ENCODE measurements around the gene PKIG. TPM values are rescaled to one million over a fixed set of nuclear protein-coding genes. Genes with fewer than 3 reads are reported as not detected.

The PKIG gene
- total RNA-seq, 1 donor from 2014 or later, result 29.3 TPM

- Mint-ChIP-seq H3K36me3 (ENCODE audit: low read depth) (no peaks in the 10 kb centered on the region), H3K27me3 (ENCODE audit: low read depth) (peaks cover 2% of the 10 kb centered on the region), H3K4me1 (ENCODE audit: low read depth) (peaks cover 48% of the 10 kb centered on the region)
These were observed 66.2 kb downstream of the PKIG start for GRCh38 chr20:44648579-44648978.

GRCh38 chr20:44649126-44649525, 66.7 kb downstream of the PKIG start:
- Mint-ChIP-seq H3K27ac (ENCODE audit: unreplicated experiment) (no peak overlapping the region), H3K27me3 (ENCODE audit: low read depth) (peaks cover 2% of the 10 kb centered on the region), H3K4me3 (ENCODE audit: unreplicated experiment) (no peak overlapping the region), H3K9me3 (ENCODE audit: low read depth) (no peaks in the 10 kb centered on the region), H3K4me1 (ENCODE audit: low read depth) (peaks cover 43% of the 10 kb centered on the region), H3K36me3 (ENCODE audit: low read depth) (no peaks in the 10 kb centered on the region)
- no peak for DNase-seq (ENCODE audit: low spot score)
- TF ChIP-seq, protein P1, sequence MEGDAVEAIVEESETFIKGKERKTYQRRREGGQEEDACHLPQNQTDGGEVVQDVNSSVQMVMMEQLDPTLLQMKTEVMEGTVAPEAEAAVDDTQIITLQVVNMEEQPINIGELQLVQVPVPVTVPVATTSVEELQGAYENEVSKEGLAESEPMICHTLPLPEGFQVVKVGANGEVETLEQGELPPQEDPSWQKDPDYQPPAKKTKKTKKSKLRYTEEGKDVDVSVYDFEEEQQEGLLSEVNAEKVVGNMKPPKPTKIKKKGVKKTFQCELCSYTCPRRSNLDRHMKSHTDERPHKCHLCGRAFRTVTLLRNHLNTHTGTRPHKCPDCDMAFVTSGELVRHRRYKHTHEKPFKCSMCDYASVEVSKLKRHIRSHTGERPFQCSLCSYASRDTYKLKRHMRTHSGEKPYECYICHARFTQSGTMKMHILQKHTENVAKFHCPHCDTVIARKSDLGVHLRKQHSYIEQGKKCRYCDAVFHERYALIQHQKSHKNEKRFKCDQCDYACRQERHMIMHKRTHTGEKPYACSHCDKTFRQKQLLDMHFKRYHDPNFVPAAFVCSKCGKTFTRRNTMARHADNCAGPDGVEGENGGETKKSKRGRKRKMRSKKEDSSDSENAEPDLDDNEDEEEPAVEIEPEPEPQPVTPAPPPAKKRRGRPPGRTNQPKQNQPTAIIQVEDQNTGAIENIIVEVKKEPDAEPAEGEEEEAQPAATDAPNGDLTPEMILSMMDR (IDR thresholded peaks at IDR 0.05), result no peak

More at GRCh38 chr20:44648579-44648978, 66.2 kb downstream of the PKIG start:
- Mint-ChIP-seq H3K4me3 (ENCODE audit: unreplicated experiment) (no peak overlapping the region), H3K27ac (ENCODE audit: unreplicated experiment) (no peak overlapping the region), H3K9me3 (ENCODE audit: low read depth) (no peaks in the 10 kb centered on the region)
- TF ChIP-seq, protein P1 (IDR thresholded peaks at IDR 0.05), result no peak
- no peak for DNase-seq (ENCODE audit: low spot score)

DNA sequence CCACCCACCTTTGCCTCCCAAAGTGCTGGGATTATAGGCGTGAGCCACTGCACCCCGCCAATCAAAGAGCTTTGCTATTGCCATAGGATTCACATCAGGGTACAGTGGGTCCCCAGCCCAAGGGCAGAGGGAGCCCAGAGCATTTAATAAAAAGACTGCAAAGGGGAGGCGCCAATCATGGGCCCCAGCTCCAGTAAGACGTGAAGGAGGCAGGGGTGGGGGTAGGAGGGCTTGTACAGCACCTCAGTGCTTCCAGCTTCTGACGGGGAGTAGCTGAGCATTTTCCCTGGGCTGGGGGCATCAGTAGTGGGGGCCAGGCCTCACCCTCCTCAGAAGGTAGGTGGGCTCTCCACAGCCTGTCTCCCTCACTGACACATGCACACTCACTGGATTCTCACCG, 67.6 kb downstream of the PKIG start:
- TF ChIP-seq, protein P1 (IDR thresholded peaks at IDR 0.05), result no peak
- no peak overlapping the region for H3K27ac Mint-ChIP-seq (ENCODE audit: unreplicated experiment)
- no peaks in the 10 kb centered on the region for H3K9me3 Mint-ChIP-seq (ENCODE audit: low read depth)
- H3K27me3 Mint-ChIP-seq (ENCODE audit: low read depth), result peaks cover 2% of the 10 kb centered on the region
- no peak for DNase-seq (ENCODE audit: low spot score)
- H3K36me3 Mint-ChIP-seq (ENCODE audit: low read depth), result no peaks in the 10 kb centered on the region
- no peak overlapping the region for H3K4me3 Mint-ChIP-seq (ENCODE audit: unreplicated experiment)
- peaks cover 37% of the 10 kb centered on the region for H3K4me1 Mint-ChIP-seq (ENCODE audit: low read depth)

DNA sequence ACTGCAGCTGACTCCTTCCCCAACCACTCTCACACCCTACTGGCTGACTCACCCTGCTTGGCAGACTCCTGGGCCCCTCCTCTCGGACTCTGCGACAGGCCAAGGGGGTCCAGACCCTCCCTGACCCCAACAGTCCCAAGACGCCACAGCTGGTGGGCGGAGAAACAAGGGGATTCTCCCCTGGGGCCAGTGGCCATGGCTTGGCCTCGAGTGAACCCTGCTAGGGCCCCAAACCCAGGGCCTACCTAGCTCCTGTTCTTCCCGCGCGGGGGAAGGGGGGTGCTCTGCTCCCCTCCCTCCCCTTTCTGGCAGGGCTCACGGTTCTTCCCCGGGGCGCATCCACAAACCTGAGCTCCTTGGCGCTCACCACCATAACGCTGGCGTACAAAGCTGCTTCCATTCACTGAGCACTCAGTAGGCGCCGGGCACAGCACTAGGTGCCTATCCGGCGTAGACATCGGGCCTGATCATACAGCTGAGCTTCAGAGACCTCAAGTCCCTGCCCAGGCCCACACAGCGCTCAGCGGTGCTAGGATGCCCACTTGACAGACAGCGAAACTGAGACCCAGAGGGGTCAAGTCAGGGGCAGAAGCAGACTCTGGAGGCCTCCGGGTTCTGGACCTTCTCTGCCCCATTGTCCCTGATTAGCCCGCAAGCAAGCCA, 68.5 kb downstream of the PKIG start:
- Mint-ChIP-seq H3K27me3 (ENCODE audit: low read depth) (peaks cover 2% of the 10 kb centered on the region), H3K9me3 (ENCODE audit: low read depth) (no peaks in the 10 kb centered on the region), H3K27ac (ENCODE audit: unreplicated experiment) (no peak overlapping the region), H3K4me3 (ENCODE audit: unreplicated experiment) (peak overlapping the region; percentile 62), H3K4me1 (ENCODE audit: low read depth) (peaks cover 35% of the 10 kb centered on the region), H3K36me3 (ENCODE audit: low read depth) (no peaks in the 10 kb centered on the region)
- DNase-seq (ENCODE audit: low spot score), result no peak
- TF ChIP-seq, protein P1 (IDR thresholded peaks at IDR 0.05), result no peak

DNA sequence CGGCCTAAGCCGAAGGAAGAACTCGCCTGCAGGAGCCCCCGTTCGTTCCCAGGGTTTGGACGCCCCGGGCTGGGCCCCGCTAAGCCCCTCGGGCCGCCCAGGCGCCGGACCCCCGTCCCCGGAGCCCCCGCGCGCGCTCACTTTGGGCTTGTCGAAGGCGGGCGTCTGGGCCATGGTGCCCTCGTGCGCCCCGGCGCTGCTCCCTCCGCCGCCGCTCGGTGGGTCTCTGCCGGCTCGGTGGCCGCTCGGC, 69.0 kb downstream of the PKIG start:
- Mint-ChIP-seq H3K4me3 (ENCODE audit: unreplicated experiment) (peak overlapping the region; percentile 75), H3K36me3 (ENCODE audit: low read depth) (no peaks in the 10 kb centered on the region), H3K4me1 (ENCODE audit: low read depth) (peaks cover 30% of the 10 kb centered on the region), H3K27me3 (ENCODE audit: low read depth) (peaks cover 2% of the 10 kb centered on the region), H3K27ac (ENCODE audit: unreplicated experiment) (no peak overlapping the region), H3K9me3 (ENCODE audit: low read depth) (no peaks in the 10 kb centered on the region)
- no peak for DNase-seq (ENCODE audit: low spot score)
- TF ChIP-seq, protein P1 (IDR thresholded peaks at IDR 0.05), result no peak

Data from chondrocyte (in vitro differentiated cells).